Fibroblast of skin of left biceps (primary cell): ENCODE measurements around the gene ATIC.
"Not testable (repeated sequence)": the region's sequence is repeated elsewhere in the genome, so short reads cannot be mapped to it uniquely, and the experiment has no call there.

Source experiments
- DNase-seq, 2 experiments: peaks; one replicate each; pipeline ENCODE4 v3.0.0-alpha.2; 2013; ENCODE audit warnings: low read depth in 2 of 2

Gene ATIC

GRCh38 chr2:215315301-215315700 lies 3.4 kb downstream of the ATIC start:
- no peak for DNase-seq

DNA sequence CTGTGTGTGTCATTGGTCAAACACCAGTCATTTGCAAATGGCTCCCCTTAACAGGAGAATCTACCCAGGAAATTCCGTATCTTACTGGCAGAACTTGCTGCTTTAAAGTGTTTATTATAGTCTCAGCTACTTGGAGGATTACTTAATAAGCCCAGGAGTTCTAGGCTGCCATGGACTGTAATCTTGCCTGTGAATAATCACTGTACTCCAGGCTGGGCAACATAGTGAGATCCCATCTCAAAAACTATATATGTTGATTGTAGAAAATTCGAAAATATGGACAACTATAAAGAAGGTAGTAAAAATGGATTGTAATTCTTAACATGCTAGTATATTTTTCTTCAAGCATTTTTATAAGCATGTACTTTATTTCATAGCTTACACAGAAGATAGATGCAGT lies 4.5 kb downstream of the ATIC start:
- no peak for DNase-seq

DNA sequence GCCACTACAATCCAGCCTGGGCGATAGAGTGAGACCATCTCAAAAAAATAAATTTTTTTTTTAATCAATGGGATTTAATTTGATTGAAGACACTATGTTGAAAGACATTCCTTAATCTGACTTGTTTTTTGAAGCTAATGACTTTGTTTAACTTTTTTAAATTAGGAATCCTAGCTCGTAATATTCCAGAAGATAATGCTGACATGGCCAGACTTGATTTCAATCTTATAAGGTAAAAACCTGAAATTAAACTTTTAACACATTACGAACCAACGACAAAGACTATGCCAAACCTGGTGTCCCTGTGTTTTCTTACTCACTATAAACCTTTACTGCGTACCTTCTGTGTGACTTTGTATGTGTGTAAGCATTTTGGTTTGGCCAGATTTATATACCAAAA lies 7.6 kb downstream of the ATIC start:
- no peak for DNase-seq

DNA sequence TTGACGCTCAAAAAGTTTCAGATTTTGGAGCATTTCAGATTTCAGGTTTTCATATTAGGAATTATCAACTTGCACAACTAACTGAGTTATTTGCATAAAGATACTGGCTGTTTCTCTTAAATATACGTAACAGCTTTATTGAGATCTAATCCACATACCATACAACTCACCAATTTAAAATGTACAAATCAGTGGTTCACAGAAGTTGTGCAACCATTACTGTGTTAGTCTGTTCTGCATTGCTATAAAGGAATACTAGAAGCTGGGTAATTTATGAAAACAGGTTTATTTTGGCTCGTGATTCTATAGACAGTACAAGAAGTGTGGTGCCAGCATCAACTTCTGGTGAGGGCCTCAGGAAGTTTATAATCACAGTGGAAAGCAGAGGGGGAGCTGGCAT lies 8.2 kb downstream of the ATIC start:
- no peak for DNase-seq

- DNase-seq, result no peak
These were observed 8.8 kb downstream of the ATIC start for GRCh38 chr2:215320679-215321078.

GRCh38 chr2:215324811-215325210 lies 13.0 kb downstream of the ATIC start:
- DNase-seq, result no peak

- DNase-seq, result no peak
These were observed 16.2 kb downstream of the ATIC start for GRCh38 chr2:215328066-215328465.

DNA sequence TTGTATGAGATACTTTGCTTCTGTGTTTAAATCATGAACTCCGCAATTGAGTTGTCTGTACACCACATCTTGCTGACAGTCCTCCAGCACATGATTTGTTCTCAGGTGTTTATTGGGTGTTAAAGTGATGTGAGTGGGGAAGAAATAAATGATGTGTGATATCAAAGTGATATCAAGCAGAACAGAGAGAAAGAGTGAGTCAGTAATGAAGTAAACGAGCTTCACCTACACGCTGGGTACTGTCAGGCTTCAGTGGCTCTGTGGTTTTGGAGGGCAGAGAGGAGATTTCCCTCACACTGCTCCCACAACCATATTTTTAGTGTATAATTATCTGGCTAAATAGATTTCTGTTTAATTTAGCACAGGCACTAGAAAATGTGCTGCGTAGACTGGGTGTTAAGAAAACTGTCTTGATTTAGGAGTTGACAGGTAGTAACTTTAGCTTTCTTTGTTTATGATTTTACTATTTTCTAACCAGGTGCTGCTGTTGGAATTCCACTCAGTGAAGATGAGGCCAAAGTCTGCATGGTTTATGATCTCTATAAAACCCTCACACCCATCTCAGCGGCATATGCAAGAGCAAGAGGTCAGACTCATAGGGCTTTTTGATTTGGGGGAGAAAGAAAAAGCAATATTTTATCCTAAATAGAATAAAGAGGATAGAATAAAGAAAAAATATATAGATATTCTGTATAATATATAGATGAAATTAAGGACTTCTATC lies 21.2 kb downstream of the ATIC start:
- DNase-seq, result no peak

- DNase-seq, result no peak
These were observed 27.2 kb downstream of the ATIC start for GRCh38 chr2:215338883-215339679.

DNA sequence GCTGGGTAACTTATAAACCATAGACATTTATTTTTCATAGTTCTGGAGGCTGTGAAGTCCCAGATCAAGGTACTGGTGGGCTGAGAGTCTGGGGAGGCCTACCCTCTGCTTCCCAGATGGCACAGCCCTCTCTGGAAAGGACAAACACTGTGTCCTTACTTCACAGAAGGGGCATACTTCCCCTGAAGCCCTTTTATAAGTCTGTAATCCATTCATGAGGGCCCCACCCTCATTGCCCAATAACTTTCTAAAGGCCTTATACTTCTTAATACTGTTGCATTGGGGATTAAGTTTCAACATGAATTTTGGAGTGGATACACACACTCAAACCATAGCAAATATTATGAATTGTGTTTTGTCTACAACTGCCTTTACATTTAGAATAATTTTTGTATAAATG lies 36.0 kb downstream of the ATIC start:
- DNase-seq, result no peak

- no peak for DNase-seq
These were observed 40.7 kb downstream of the ATIC start for GRCh38 chr2:215352602-215353001.

GRCh38 chr2:215354771-215355695 lies 43.2 kb downstream of the ATIC start:
- DNase-seq, result no peak

DNA sequence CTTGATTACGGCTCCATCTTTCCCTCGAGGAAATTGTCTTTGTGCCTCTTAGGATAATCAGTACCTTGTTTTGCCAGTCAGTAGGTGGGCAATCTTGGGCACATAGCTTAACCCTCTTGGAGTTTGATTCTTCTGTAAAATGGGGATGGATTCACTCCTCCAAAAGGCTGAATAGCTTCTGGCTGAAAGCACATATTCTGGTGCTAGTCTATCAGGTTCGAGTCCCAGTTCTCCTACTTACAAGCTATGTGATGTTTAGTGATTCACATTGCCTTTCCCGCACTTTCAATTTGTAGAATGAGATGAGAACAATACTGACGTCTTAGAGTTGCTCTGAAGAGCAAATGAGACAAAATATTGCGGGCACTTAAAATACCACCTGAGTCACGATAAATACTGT lies 43.9 kb downstream of the ATIC start:
- no peak for DNase-seq

DNA sequence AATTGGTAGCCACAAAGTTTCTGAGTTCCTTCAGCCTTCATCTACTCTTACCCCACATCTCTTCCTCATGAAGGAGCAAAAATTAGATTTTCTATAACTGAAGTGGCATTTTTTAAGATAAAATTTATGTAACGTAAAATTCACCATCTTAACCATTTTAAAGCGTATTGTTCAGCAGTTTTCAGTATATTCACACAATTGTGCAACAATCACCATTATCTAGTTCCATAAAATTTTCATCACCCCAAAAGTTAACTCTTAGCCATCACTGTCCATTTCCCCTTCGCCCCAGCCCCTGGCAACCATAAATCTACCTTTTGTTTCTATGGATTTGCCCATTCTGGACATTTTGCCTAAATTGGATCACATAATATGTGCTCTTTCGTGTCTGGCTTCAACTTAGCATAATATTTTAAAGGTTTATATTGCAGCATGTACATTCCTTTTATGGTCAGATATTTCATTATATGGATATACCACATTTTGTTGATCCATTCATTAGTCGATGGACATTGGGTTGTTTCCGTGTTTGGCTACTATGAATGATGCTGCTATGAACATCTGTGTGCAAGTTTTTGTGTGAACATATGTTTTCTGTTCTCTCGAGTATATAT lies 44.6 kb downstream of the ATIC start:
- no peak for DNase-seq

DNA sequence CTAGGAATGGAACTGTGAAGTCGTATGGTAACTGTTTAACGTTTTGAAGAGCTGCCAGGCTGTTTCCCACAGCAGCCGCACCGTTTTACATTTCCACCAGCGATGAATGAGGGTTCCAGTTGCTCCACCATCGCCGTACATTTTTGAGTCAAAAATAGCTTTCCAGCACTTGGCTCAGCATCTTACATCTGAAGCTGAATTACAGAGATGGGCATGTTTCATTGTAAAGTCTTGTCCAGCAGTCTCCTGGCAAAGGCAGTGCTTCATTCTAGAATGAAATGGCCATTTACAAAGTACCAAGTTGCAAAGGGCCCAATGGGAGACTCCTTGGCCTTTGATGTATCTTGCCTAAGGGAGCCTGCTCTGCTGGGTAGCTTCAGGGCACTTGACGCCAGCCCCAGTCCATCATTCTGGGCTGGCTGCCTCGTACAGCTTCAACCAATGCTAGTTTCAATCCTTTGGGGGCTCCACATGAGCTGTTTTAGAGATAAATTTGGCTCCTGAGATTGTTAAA lies 45.1 kb downstream of the ATIC start:
- DNase-seq, result peak; percentile 54 to 68

DNA sequence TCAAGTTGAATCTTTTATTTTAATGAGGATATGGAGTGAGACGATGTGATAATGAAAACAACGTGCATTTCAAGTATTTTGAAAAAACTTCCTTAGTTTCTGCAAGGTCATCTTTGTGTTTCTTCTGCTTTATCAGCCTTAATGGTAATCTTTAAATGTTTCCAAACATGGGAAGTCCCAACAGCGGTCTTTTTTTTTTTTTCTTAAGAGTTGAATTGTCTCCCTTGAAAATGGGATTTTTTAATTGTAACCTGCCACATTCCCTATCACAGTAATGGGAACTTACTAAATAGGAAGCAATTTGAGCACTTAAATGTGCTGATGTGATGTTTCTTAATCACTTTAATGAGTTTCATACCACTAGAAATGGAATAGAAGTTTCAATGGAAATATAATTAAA lies 45.8 kb downstream of the ATIC start:
- DNase-seq, result no peak

DNA sequence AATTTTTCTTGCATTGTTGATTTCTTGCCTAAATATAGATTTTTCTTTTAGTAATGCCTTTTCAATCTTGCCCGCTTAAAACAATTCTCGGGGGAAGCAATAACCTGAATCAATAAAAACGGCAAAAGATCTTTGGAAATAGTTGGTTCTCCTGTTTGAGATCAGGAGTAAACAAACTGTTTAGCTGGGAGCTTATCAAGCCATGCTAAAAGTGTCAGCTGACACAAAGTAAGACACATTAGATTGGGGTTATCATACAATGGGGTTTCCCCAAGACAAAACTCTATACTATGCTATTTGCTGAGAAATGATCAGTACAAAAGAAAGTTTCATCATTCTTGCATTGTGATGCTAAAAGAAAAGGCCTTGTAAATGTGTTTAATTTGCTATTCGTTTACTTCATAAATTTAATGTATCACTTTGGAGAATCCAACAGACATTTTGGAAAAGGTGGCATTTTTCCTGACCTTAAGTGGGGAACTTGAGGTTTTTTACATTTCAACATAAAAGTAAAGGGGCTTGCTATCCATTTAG lies 46.5 kb downstream of the ATIC start:
- no peak for DNase-seq

DNA sequence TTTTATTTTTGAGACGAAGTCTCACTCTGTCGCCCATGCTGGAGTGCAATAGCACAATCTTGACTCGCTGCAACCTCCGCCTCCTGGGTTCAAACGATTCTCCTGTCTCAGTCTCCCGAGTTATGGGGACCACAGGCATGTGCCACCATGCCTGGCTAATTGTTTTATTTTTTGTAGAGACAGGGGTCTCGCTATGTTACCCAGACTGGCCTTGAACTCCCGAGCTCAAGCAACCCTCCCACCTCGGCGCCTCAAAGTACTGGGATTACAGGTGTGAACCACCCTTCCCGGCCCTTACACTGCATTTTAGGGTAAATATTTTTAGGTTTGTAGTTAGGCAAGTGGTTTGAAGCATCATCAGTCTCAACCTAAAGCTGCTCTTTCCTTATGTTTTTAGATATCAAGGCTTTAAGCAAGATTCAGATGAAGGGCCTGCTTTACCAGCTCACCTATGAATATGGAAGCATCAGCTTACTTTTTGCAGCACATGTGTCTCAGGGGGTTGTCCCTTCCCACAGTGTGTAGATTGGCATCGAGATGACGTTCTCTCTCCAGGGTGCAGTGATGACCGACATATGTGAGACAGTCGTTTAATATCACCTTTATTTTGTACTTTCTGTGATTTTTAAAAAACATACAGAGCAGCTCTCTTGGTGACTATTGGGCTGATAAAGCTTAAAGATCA lies 47.2 kb downstream of the ATIC start:
- DNase-seq, result no peak

DNA sequence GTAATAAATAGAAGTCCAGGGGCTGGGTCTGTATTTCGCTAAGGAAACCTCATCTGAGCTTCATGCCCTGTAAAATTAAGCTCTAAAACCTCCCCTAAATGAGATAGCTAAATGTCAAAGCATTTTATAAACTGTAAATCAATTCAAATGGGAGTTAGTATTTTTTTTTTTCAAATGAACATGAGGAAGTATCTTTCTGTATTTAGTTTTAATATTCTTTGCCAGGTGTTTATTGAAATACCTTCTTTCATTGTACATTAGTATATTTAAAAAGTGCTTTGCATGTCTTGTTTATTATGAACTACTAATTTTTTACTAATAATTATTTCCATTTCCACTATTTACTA lies 47.7 kb downstream of the ATIC start:
- no peak for DNase-seq

GRCh38 chr2:215360059-215360458 lies 48.2 kb downstream of the ATIC start:
- not testable (repeated sequence) for DNase-seq

GRCh38 chr2:215360596-215360995 lies 48.7 kb downstream of the ATIC start:
- DNase-seq, result no peak
